Spleen (tissue), 11 donors: ENCODE data around the gene HDAC9. TPM values are rescaled to one million over a fixed set of nuclear protein-coding genes. Genes with fewer than 3 reads are reported as not detected.

Experiments used
- DNase-seq: peaks from one replicate; pipeline ENCODE4 v3.0.0-alpha.2; 2020
- H3K27ac ChIP-seq, 8 donors: fragments of 200-600 bp; sonication (generic) in 7 of 8; 1 replicate in 4 of 8; 2 replicates in 4 of 8; pipeline versions ENCODE4 v1.5.0 to v1.8.0; 2016 to 2021; ENCODE audit warnings: inconsistent platforms in 4 of 8, mild to moderate bottlenecking in 4 of 8, moderate library complexity in 1 of 8
- H3K27me3 ChIP-seq, 7 donors: fragments of 200-600 bp; sonication (generic) in 6 of 7; replicated peaks in 1 of 7; 1 replicate in 4 of 7; 2 replicates in 3 of 7; pipeline versions ENCODE4 v1.5.0 to v1.8.0; 2016 to 2021; ENCODE audit warnings: inconsistent platforms in 3 of 7, mild to moderate bottlenecking in 1 of 7
- H3K36me3 ChIP-seq, 6 donors: fragments of 200-600 bp; sonication (generic) in 5 of 6; 1 replicate in 4 of 6; 2 replicates in 2 of 6; pipeline versions ENCODE4 v1.5.0 to v1.8.0; 2016 to 2021; ENCODE audit warnings: inconsistent platforms in 2 of 6
- H3K4me1 ChIP-seq, 6 donors: fragments of 200-600 bp; sonication (generic) in 5 of 6; 1 replicate in 3 of 6; 2 replicates in 3 of 6; pipeline versions ENCODE4 v1.5.0 to v1.8.0; 2016 to 2021; ENCODE audit warnings: inconsistent platforms in 3 of 6
- H3K4me3 ChIP-seq, 8 donors: fragments of 200-600 bp; sonication (generic) in 7 of 8; 1 replicate in 4 of 8; 2 replicates in 4 of 8; pipeline versions ENCODE4 v1.5.0 to v1.8.0; 2016 to 2021; ENCODE audit warnings: inconsistent platforms in 4 of 8, mild to moderate bottlenecking in 4 of 8, moderate library complexity in 2 of 8
- H3K9me3 ChIP-seq, 8 donors: fragments of 200-600 bp; sonication (generic) in 7 of 8; 1 replicate in 4 of 8; 2 replicates in 4 of 8; pipeline versions ENCODE4 v1.5.0 to v1.8.0; 2016 to 2021; ENCODE audit warnings: inconsistent platforms in 4 of 8
- POLR2A ChIP-seq, 3 donors: fragments of 450-650 bp; IDR thresholded peaks; one replicate each; pipeline ENCODE4 v1.5.1; 2017; ENCODE audit warnings: antibody characterized with exemption in 3 of 3, mild to moderate bottlenecking in 1 of 3
- POLR2AphosphoS5 ChIP-seq, 3 donors: sonication (generic); formaldehyde crosslinking; IDR thresholded peaks; one replicate each; pipeline ENCODE4 v1.5.1; 2017; ENCODE audit warnings: antibody characterized with exemption in 3 of 3
- whole genome bisulfite sequencing, 5 donors: extraction: QIAGEN DNeasy Blood & Tissue Kit in 3 of 5; methylation state at CpG; one replicate each; pipeline versions ENCODE4 v1.1.5 to v1.1.7; 2013 to 2018; 5-methylcytosine and 5-hydroxymethylcytosine counted together
- intact Hi-C: fragments of 100-400 bp; cut with DNase I; formaldehyde crosslinking; loops from one replicate; pipeline ENCODE4 v1.15.0; 2023; ENCODE audit warnings: low total_unique reads
- polyA plus RNA-seq, 3 donors: library from polyadenylated mRNA; stranded (reverse); fragments of 200-250 nt; gene quantifications; one replicate each; pipeline ENCODE4 v1.2.1, GENCODE V29; 2013
- total RNA-seq, 7 donors: library from RNA; depleted of rRNA in 3 of 7; stranded (reverse); fragments of >200 nt in 3 of 7; fragmentation: NEBNext Ultra II Directional in 4 of 7; extraction: Animal tissue kit (Norgen Biotek cat#: 25700) in 4 of 7; gene quantifications; one replicate each; pipeline versions ENCODE4 v1.1.0 to v1.2.1, GENCODE V29; 2016 to 2021
- TF ChIP-seq, protein P1 (sequence below), 11 experiments: fragments of 200-600 bp in 7 of 11; fragments of 450-650 bp in 4 of 11; sonication (generic) in 4 of 11; IDR thresholded peaks in 8 of 11; conservative IDR thresholded peaks in 3 of 11; 1 replicate in 7 of 11; 2 replicates in 4 of 11; pipeline versions ENCODE4 v1.4.0 to v1.8.0; 2016 to 2021; ENCODE audit warnings: antibody characterized with exemption in 11 of 11, inconsistent platforms in 4 of 11, mild to moderate bottlenecking in 1 of 11
- donor health status: healthy with polysubstance abuse.
- donor health status: DM: no; HTN: no; CAD: no; lungs with moderate emphysema.
- donor health status: DM: no; HTN: no; CAD: no.
- donor health status: Bipolar disorder and iron deficiency.
- donor health status: healthy.
- donor health status: DM: no; HTN: no; CAD: no.
- donor health status: DM: yes; HTN: yes; CAD: no.

HDAC9 gene
- total and polyA plus RNA-seq, 10 donors: 15.9 to 100 (median 66.1) TPM

DNA sequence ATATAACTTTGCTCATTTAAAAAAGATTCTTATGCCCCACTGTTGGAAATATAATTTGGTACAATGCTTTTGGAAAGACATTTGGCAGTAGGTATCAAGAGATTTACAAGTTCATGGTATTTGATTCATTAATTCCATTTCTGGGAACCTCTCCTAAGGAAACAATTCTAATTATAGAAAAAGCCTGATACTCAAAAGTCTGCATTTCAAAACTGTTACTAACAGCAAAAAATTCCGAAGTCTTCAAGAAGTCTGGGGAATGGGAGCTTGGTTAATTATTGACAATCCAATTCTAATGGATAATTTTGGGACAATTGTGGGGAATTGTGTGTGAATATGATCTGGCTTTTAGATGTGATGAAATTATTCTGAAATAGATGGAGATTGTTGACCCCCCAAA, 59.6 kb downstream of the HDAC9 start:
- no peak overlapping the region for H3K4me3 ChIP-seq

DNA sequence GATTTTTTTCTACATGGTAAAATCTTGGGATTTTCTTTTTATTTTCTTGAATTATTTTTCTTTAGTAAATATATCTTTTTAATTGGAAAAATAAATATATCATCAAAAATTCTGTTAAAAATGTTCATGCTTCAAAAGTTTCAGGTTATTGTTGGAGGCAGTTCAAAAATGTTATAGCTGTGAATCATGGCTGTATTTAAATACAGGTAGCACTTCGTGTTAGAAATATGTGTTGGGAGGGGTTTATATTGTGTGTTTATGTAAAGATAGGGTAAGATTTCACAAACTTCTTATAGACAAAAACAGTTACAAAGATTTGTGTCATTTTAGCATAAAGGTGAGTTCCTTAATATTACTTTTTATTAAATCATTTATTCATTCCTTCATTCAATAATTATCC, 60.4 kb downstream of the HDAC9 start:
- no peak overlapping the region for H3K27ac ChIP-seq
- intact Hi-C loops: no loop called here
- 79 to 98% (median 94%) methylated on average over 1 of the region's 1 CpG for WGBS, 5 donors

More for the DNA sequence above, 59.6 kb downstream of the HDAC9 start:
- Histone ChIP-seq H3K4me1 (peaks cover 0 to 45% (median 15%) of the 10 kb centered on the region in 6 donors), H3K27me3 (no peaks in the 10 kb centered on the region), H3K9me3 (no peaks in the 10 kb centered on the region), H3K36me3 (no peaks in the 10 kb centered on the region), H3K27ac (no peak overlapping the region)
- TF ChIP-seq POLR2AphosphoS5 (IDR thresholded peaks at IDR 0.05): no peak
- TF ChIP-seq, protein P1, sequence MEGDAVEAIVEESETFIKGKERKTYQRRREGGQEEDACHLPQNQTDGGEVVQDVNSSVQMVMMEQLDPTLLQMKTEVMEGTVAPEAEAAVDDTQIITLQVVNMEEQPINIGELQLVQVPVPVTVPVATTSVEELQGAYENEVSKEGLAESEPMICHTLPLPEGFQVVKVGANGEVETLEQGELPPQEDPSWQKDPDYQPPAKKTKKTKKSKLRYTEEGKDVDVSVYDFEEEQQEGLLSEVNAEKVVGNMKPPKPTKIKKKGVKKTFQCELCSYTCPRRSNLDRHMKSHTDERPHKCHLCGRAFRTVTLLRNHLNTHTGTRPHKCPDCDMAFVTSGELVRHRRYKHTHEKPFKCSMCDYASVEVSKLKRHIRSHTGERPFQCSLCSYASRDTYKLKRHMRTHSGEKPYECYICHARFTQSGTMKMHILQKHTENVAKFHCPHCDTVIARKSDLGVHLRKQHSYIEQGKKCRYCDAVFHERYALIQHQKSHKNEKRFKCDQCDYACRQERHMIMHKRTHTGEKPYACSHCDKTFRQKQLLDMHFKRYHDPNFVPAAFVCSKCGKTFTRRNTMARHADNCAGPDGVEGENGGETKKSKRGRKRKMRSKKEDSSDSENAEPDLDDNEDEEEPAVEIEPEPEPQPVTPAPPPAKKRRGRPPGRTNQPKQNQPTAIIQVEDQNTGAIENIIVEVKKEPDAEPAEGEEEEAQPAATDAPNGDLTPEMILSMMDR (IDR thresholded peaks at IDR 0.05 in 8 of 11, conservative IDR thresholded peaks at IDR 0.05 in 3 of 11): no peak
- TF ChIP-seq POLR2A (IDR thresholded peaks at IDR 0.05): no peak
- 86 to 94% (median 88%) methylated on average over 1 of the region's 1 CpG for WGBS, 5 donors
- intact Hi-C loops: no loop called here
- no peak for DNase-seq

DNA sequence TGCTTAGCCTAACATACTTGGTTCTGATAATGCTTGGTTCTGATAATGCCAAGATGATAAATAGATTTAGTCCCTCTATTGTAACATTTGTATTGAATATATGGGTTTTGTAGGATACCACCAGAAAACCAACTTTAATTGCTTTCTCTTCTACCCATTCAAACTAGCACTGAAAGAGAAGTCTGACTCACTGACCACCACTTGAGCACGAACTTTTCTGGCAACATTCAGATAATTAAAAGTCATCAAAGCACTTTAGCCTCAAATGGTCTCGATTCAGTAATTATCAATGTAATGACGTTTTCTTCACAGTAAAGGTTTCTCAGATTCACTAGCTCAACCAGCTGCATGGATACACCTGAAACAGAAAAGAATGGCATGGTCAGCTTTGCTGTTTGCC, 63.0 kb downstream of the HDAC9 start:
- intact Hi-C loops: no loop called here
- no peak for DNase-seq
- no peaks in the 10 kb centered on the region for H3K9me3 ChIP-seq
- H3K4me3 ChIP-seq: no peak overlapping the region
- no peaks in the 10 kb centered on the region for H3K27me3 ChIP-seq
- peak overlapping the region in 1 of 8 donors; percentile 4 for H3K27ac ChIP-seq
- TF ChIP-seq, protein P1 (IDR thresholded peaks at IDR 0.05 in 8 of 11, conservative IDR thresholded peaks at IDR 0.05 in 3 of 11): no peak
- TF ChIP-seq POLR2A (IDR thresholded peaks at IDR 0.05): no peak
- no peak for TF ChIP-seq POLR2AphosphoS5 (IDR thresholded peaks at IDR 0.05)
- peaks cover 0 to 13% (median under 1%) of the 10 kb centered on the region in 6 donors for H3K4me1 ChIP-seq
- no peaks in the 10 kb centered on the region for H3K36me3 ChIP-seq
- WGBS, 5 donors: 57 to 89% (median 77%) methylated on average over 3 of the region's 3 CpGs

More for the DNA sequence above, 60.4 kb downstream of the HDAC9 start:
- no peak overlapping the region for H3K4me3 ChIP-seq
- H3K36me3 ChIP-seq: no peaks in the 10 kb centered on the region
- TF ChIP-seq POLR2A (IDR thresholded peaks at IDR 0.05) (no peak), POLR2AphosphoS5 (IDR thresholded peaks at IDR 0.05) (no peak)
- TF ChIP-seq, protein P1 (IDR thresholded peaks at IDR 0.05 in 8 of 11, conservative IDR thresholded peaks at IDR 0.05 in 3 of 11): no peak
- no peaks in the 10 kb centered on the region for H3K9me3 ChIP-seq
- no peaks in the 10 kb centered on the region for H3K27me3 ChIP-seq
- DNase-seq: no peak
- H3K4me1 ChIP-seq: peaks cover 0 to 39% (median 15%) of the 10 kb centered on the region in 6 donors

DNA sequence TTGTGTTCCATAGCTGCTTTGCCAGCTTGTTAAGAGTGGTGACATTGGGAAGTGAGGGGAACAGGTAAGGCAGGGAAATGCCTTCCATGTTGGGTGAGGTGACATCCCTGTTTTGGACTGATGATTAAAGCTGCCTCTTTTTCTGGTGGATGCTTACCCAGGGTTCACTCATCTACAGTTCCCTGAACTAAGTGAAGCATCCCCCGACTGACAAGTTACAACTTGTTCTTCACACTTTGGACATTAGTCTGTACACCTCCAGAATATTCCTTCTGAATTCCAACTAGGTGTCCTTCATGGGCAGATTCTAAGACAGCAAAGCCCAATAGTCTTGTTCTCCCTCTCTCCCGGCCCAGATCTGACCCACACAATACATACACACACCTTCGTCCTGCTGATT, 63.4 kb downstream of the HDAC9 start:
- no peak for DNase-seq
- WGBS, 5 donors: 86 to 96% (median 92%) methylated on average over 3 of the region's 3 CpGs
- Histone ChIP-seq H3K36me3 (no peaks in the 10 kb centered on the region), H3K4me3 (no peak overlapping the region), H3K9me3 (no peaks in the 10 kb centered on the region), H3K27ac (no peak overlapping the region), H3K27me3 (no peaks in the 10 kb centered on the region), H3K4me1 (peaks cover 0 to 9% (median 0%) of the 10 kb centered on the region in 6 donors)
- TF ChIP-seq POLR2A (IDR thresholded peaks at IDR 0.05): no peak
- TF ChIP-seq, protein P1 (IDR thresholded peaks at IDR 0.05 in 8 of 11, conservative IDR thresholded peaks at IDR 0.05 in 3 of 11): no peak
- TF ChIP-seq POLR2AphosphoS5 (IDR thresholded peaks at IDR 0.05): no peak
- intact Hi-C loops: no loop called here
